ENCODE data around the gene CYTH1. TPM values are rescaled to one million over a fixed set of nuclear protein-coding genes. Genes with fewer than 3 reads are reported as not detected.

CYTH1 gene
- total RNA-seq, 1 experiment from 2014 or later = 9.7 TPM

GRCh38 chr17:78785011-78785662 is 3.1 kb upstream of the CYTH1 start:
- Histone ChIP-seq H2BK5ac (ENCODE audit: insufficient read length, low read length) (no peak overlapping the region), H3K9me3 (ENCODE audit: control insufficient read depth, low read depth, low read length) (no peaks in the 10 kb centered on the region), H4K20me1 (ENCODE audit: control insufficient read depth, insufficient read depth, insufficient read length) (no peaks in the 10 kb centered on the region), H3K27ac (ENCODE audit: insufficient read length, low read depth, low read length) (no peak overlapping the region), H3K4ac (ENCODE audit: low read depth, low read length) (no peak overlapping the region), H2BK120ac (ENCODE audit: low read depth, low read length, poor library complexity, severe bottlenecking) (no peak overlapping the region), H3K27me3 (ENCODE audit: insufficient read depth, low read length) (no peaks in the 10 kb centered on the region), H3K56ac (ENCODE audit: insufficient read length, low read depth, low read length) (no peak overlapping the region), H3K9ac (ENCODE audit: extremely low read depth, insufficient read length, low read length) (no peak overlapping the region), H2AFZ (ENCODE audit: low read length) (no peak overlapping the region), H3K18ac (ENCODE audit: insufficient read length, low read depth, low read length) (no peak overlapping the region), H4K8ac (replicated peaks; ENCODE audit: insufficient read length, low read depth, low read length) (no peak overlapping the region), H3K23ac (ENCODE audit: insufficient read length, low read depth, low read length) (no peak overlapping the region), H2BK20ac (ENCODE audit: low read depth, low read length, poor library complexity, severe bottlenecking) (no peak overlapping the region), H4K91ac (ENCODE audit: insufficient read length, low read depth, low read length) (no peak overlapping the region), H3K4me1 (ENCODE audit: insufficient read depth, low read length) (no peaks in the 10 kb centered on the region; the same call in 1 of the 2 replicates), H3K79me1 (ENCODE audit: insufficient read depth, low read depth, low read length, poor library complexity, severe bottlenecking) (no peaks in the 10 kb centered on the region), H3K79me2 (ENCODE audit: insufficient read depth, low read length) (no peaks in the 10 kb centered on the region), H3T11ph (ENCODE audit: low read length) (no peak overlapping the region), H2BK15ac (ENCODE audit: low read depth, low read length) (no peak overlapping the region), H3K4me2 (ENCODE audit: insufficient read depth, insufficient read length, low read length) (no peak overlapping the region), H2BK12ac (ENCODE audit: insufficient read length, low read depth, low read length) (no peak overlapping the region), H2AK5ac (ENCODE audit: insufficient read length, low read length) (no peak overlapping the region), H3K14ac (ENCODE audit: insufficient read depth, low read length) (no peak overlapping the region), H4K5ac (ENCODE audit: insufficient read length, low read depth, low read length) (no peak overlapping the region), H3K23me2 (ENCODE audit: insufficient read length, low read depth, low read length, poor library complexity, severe bottlenecking) (no peaks in the 10 kb centered on the region)
- no peak for DNase-seq
- H3K4me1 Mint-ChIP-seq = peaks cover 27 to 34% of the 10 kb centered on the region in 2 experiments
- no peak overlapping the region; a peak in 1 of 5 replicates for H3K4me3 Mint-ChIP-seq
- WGBS (ENCODE audit: extremely low coverage, insufficient read length, low lambda C conversion rate) = no CpG with 5 or more reads among the region's 12 CpGs
- no peak overlapping the region for H3K27ac Mint-ChIP-seq
- H3K36me3 Mint-ChIP-seq (ENCODE audit: insufficient read depth in 1 of 3, low read depth in 3 of 3) = peaks cover 0 to 19% (median 8%) of the 10 kb centered on the region in 3 experiments; a peak in 5 of 7 replicates
- no peaks in the 10 kb centered on the region for H3K9me3 Mint-ChIP-seq
- no peaks in the 10 kb centered on the region; the same call in 1 of the 2 replicates for H3K27me3 Mint-ChIP-seq (ENCODE audit: low read depth)
- no peak for TF ChIP-seq CTCF (conservative IDR thresholded peaks at IDR 0.05)
